ENCODE results near the gene PLCB1.

The PLCB1 gene

DNA sequence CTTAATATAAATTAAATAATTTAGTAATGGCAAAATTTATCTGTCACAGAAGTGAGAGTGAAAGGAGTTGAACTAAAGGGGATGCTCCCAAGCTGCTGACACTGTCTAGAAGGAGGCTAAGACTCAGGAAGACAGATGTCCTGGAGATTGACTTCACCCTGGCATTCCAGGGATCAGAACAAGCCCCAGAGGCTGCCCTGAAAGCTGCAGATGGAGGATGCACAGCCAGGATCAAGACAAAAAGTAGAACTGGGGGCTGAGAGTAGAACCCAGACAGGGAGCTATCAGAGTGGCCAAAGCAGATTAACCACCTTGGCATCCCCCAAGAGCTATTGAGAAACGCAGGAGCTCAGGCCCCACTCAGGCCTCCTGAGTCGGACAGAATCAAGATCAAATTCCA, 747.6 kb downstream of the PLCB1 start:
- DNase-seq (ENCODE audit: low read depth, low spot score): no peak

DNA sequence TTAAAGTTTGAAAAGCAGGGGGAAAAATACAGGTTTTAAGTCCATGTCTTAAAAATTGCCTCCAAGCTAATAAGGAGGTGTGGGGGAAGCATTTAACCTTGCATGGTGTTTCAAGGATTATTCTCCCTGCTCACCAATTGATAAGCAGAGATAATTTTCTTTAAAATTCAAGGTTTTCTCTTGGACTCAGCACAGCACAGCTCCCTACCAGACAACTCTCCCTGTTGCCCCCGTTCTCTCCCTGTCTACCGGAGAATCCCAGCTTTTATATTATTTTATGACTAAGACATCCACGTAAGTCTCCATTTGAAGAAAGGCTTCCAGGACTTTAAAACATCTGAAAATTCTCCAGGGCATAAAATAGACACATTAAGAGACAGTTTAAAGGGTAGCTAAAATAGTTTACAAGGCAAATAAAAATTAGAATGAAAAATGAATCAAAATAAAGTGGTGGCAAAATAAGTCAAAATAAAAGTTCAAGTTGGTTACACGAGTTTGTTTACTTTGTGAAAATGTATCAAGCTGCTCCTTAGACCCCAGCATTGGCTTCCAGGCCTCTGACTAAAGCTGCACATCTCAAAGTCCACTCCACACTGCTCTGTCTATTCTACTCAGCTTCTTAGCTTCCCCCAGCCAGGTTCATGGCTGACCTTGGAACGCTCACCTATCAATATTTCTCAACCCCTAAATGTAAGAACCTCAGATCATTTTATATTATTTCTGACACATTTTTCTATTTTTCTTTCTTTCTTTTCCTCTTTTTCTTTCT, 748.2 kb downstream of the PLCB1 start:
- no peak for DNase-seq (ENCODE audit: low read depth, low spot score)

DNA sequence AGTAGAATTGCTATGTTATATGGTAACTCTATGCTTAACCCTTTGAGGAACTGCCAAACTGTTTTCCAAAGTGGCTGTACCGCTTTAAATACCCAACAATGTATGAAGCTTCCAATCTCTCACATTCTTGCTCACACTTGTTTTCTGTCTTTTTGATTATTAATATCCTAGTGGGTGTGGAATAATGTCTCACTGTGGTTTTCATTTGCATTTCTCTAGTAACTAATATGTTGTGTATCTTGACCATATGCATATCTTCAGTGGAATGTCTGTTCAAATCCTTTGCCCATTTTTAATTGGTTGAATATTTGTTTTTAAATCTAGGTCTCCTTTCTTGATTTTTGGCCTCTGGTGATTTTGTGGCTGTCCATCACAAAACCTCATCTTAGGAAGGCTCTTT, 759.0 kb downstream of the PLCB1 start:
- DNase-seq (ENCODE audit: low read depth, low spot score): no peak

DNA sequence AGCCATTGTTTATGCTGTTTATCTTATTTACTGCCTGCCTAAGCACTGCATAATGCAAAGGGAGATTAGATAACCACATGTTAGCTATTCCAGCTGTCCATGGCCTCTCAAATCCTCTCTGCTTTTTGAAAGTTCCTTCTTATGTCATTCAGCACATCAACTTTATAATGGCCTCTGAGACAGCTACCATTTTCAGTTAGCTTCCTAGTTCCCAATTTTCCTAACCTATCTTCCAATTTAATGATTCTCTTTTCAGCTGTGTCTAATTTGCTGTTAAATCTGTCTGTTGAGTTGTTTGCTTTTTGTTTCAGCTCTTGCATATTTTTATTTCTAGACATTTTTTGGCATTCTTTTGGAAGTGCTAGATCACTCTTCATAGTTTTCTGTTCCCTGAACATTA, 763.4 kb downstream of the PLCB1 start:
- DNase-seq (ENCODE audit: low read depth, low spot score): no peak

DNA sequence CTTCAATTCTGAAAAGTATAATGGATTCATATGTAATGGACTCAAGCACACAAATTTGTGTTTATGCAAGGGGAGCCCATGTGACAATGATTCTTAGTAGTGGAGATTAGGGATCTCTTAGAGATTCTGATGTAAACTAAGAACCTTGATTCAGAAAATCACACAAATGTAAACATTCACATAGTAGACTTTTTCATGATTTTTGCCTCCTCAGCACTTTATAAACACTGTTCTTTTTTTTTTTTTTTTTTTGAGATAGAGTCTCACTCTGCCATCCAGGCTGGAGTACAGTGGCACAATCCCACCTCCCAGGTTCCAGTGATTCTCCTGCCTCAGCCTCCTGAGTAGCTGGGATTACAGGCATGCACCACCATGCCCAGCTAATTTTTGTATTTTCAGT, 766.8 kb downstream of the PLCB1 start:
- DNase-seq (ENCODE audit: low read depth, low spot score): no peak

DNA sequence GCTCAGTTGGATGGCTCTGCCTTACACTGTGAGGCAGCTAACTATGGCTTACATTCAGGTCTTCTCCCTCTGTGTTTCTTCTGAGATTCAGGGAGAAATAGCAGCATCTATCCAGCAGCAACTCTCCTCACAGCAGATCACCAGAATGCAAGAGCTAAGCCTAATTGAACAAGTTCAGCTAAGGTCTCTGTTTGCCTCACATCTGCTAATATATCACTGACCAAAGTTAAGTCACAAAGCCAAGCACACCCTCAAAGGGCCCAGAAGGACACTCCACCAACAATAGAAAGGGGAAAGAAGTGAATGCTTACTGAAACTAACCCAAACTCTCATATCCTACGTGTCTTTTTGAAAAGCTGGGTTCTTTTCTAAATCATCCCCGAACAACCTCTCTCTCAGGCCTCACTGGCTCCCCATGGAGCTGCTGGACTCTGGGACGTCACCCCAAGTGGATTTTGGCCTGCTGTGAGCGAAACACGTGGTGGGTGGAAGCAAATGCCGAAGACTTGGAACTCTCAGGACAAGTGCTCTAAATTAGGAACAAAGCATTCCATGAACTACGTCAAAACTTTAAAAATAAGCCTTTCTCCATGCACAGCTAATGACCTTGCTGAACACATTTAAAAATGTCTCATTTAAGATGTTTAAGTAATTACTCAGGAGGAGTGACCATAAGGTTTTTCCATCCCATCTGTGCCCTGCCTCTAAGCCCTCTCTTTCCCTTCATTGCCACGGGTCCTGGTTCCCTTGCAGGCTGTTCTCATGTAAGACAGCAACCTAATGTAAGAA, 769.4 kb downstream of the PLCB1 start:
- DNase-seq (ENCODE audit: low read depth, low spot score): no peak

DNA sequence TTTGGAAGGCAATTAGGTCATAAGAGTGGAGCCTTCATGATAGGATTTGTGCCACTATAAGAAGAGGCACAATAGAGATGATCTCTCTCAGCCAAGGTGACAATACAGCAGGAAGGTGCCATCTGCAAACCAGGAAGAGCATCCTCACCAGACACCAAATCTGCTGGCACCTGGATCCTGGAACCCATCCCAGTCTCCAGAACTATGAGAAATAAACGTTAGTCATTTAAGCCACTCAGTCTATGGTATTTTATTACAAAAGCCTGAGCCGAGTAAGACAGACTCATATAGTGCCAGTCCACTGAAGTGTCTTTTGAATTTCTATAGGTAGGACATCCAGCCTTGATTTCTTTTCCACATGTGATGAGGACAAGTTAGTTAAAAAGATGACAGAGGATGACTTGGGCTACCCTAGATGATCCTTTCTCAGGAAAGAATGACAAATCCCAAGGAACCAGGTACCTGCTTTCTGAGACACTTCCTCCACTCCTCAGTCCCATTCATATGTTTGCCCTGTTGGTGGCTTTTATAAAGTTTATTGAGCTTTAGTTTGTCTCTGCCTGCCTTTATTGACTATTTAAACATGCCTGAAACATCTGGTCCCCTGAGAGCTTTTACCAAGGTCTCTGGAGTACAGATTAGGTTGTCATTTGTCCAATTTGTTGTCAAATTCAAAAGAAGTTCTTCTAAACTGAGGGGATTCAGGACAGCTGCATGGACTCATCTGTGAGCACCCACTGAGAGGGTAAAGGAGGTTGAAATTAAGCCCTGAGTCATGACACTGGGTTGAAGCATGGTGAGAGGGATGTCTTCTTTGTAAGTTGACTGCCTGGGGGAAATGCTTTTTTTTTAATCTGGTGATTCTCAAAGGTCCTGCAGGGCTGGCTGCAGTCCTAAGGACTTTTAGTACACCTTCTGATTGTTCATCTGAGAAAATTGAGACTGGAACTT, 771.9 kb downstream of the PLCB1 start:
- DNase-seq (ENCODE audit: low read depth, low spot score): no peak

DNA sequence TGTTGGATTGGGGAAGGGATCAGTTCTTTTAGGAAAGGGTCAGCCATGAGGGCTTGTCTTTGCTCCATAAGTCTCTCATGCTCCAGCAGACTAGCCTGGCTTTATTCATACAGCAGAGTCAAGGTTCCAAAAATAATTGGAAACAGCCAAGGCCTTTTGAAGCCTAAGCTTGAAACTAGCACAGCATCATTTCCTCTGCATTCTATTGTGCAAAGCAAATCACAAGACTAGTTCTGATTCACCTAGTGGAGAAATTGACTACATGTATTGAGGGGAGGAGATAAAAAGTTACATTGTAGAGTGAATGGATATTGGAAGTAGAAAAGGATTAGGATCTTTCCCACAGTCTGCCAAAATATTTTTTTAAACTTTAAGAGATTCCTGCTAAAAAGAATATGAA, 777.5 kb downstream of the PLCB1 start:
- DNase-seq (ENCODE audit: low read depth, low spot score): no peak

DNA sequence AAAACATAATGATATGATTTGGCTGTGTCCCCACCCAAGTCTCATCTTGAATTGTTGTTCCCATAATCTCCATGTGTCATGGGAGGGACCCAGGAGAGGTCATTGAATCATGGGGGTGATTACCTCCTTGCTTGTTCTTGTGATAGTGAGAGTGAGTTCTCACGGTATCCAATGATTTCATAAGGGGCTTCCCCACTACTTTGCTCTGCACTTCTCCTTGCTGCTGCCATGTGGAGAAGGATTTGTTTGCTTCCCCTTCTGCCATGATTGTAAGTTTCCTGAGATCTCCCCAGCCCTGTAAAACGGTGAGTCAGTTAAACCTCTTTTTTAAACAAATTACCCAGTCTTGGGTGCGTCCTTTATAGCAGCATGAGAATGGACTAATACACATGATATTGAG, 780.0 kb downstream of the PLCB1 start:
- no peak for DNase-seq (ENCODE audit: low read depth, low spot score)

DNA sequence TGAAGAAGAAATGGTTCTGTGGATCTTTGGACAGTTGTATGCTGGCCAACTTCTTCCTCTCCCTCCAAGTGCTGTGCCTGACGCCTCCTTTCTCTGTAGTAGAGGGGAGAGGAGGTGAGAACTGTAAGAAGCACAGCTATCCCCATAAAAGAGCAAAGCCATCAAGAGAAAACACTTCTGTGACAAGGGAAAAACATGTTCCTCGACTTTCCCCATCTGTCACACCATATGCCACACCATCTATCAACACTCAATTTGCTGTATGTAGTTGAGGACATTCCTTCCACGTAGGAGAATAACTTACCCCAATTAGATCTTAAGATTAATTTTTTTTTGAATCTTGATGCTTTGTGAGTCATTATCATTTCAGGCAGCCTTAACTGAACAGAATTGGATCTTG, 780.7 kb downstream of the PLCB1 start:
- DNase-seq (ENCODE audit: low read depth, low spot score): no peak

DNA sequence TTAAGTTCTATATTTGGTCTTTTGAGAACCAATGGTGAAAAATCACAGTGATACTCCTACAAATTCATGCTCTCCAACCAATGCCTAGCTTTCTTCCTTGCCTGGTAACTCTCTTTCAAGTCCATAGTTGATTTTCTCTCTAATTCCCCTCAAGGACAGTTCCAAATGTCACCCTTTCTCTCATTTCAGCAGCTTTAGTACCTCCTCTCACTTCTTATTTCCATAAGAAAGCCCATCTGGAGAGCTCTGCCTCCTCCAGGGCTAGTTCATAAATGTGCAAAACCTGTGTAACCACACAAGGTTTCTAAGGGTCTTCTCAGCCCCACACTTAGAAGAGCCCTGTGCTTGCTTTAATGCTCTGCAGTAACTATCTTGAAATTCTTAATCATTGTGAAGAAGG, 781.4 kb downstream of the PLCB1 start:
- no peak for DNase-seq (ENCODE audit: low read depth, low spot score)

DNA sequence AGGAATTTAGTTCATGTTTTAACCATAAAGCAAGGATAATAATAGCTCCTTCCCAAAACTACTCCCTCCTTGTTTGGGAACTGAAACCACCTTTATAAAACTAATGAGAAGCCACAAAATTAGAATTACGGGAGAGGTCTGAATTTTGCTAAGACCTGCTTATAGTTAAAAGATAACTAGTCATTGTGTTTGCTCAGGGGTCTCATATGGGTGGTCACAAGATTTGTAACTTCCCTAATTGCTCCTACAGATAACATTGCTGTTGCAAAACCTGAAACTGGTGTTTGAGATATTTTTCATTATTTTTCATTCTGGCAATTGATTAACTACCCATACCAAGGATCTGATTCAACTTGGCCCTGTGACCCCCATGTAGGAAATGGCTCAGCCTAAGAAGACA, 782.4 kb downstream of the PLCB1 start:
- no peak for DNase-seq (ENCODE audit: low read depth, low spot score)

DNA sequence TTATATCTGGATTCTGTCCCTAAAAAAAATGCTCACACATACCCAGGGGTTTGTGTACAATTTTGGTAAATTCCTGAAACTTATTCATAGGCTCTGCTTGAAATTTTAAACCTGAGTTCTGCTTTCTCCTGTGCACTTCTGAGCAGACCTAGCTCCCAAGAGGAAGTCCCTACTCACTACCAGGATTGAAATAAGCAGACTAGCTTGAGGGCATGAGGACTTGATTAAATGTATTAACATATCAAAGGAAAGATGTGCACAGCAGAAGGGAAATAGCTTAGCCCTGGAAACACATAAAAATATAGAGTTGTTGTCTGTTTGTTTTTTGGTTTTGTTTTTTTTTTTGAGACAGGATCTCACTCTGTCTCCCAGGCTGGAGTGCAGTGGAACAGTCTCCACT, 785.0 kb downstream of the PLCB1 start:
- no peak for DNase-seq (ENCODE audit: low read depth, low spot score)

DNA sequence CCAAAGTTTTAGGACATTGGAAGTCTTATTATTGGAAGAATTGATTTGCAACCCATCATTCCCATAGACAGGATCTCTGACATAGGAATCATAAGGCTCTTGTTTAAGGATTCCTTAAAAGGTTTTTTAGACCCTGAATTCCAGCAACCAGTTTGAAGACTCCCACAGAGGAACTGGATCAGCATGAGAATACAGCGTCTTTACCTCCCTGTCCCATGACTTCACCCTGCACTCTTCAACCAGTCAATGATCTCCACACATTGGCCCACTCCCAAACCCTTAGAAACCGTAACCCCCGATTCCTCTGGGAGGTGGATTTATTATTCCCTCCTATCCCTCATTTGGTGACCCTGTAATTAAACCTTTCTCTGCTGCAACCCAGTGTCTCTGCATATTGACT, 786.1 kb downstream of the PLCB1 start:
- no peak for DNase-seq (ENCODE audit: low read depth, low spot score)

DNA sequence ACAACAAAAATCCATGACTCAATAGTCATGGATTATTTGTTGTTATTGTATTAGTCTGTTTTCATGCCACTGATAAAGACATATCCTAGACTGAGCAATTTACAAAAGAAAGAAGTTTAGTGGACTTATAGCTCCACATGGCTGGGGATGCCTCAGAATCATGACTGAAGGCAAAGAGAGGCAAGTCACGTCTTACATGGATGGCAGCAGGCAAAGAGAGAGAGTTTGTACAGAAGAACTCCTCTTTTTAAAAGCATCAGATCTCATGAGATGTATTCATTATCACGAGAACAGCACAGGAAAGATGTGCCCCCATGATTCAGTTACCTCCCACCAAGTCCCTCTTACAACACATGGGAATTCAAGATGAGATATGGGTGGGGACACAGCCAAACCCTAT, 792.5 kb downstream of the PLCB1 start:
- no peak for DNase-seq (ENCODE audit: low read depth, low spot score)

DNA sequence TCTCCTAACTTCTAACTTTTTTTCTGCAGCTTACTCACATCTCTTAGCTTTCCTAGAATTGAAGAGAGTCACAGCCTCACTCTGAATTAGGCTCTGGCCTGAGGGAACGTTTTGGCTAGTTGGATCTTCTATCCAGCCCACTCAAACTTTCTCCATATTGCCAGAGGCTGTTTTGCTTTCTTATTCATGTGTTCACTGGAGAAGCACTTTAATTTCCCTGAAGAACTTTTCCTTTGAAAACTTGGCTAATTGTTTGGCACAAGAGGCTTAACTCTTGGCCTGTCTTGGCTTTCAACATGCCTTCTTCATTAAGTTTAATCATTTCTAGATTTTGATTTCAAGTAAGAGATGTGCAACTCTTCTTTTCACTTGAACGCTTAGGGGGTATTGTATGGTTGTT, 798.7 kb downstream of the PLCB1 start:
- DNase-seq (ENCODE audit: low read depth, low spot score): no peak

DNA sequence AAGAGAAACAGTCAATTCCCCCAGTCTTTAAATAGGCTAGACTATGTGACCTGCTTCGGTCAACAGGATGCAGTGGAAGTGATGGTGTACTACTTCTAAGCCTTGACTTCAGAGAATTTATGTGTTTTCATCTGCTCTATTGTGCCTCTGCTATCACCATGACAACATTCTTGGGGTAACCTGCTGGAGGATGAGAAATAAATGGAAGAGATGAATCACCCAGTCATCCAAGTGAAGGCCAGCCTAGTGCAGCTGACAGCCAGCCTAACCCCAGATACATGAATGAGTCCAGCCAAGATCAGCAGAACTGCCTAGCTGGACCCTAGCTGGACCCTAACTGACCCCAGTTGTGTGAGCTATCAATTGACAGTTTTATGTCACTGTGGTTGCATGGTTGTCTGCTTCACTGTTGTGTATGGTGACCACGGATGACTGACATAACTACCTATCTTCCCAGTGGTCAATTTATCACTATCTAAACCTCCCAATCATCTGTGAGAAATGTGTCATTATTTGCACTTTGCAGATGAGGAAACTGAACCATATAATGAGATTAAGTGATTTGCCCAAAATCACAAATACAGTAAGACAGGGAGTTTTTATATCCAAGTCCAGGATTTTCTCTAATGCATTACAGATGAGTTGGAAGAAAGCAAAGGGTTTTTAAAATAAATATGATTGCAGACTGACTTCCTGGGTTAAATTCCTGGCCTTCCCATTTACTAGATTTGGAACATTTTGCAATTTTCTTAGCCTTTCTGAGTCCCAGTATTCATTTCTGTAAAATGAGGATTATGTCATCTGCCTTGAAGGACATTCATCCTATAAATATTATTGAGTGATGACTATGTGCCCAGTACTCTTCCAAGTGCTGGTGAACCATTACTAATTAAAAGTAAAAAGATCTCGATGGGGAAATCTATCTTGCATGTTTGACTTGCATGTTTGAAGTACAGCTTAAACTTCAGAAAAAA, 800.4 kb downstream of the PLCB1 start:
- DNase-seq (ENCODE audit: low read depth, low spot score): no peak

DNA sequence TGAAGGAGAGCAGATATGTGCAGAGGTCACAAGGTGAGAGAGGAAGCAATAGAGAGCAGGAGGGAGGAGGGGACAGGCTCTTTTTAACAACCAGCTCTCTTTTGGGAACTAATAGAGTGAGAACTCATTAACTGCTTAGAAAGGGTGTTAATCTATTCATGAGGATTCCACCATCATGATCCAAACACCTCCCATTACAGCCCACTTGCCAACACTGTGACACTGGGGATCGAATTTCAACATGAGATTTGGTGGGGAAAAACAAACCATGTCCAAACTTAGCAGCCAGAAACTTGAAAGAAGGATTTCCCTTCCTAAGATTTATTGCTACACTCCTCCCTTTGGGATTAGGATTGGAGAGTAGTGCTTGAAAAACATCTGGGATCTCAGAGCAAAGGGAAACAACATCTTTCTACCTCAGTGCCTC, 801.3 kb downstream of the PLCB1 start:
- DNase-seq (ENCODE audit: low read depth, low spot score): no peak

DNA sequence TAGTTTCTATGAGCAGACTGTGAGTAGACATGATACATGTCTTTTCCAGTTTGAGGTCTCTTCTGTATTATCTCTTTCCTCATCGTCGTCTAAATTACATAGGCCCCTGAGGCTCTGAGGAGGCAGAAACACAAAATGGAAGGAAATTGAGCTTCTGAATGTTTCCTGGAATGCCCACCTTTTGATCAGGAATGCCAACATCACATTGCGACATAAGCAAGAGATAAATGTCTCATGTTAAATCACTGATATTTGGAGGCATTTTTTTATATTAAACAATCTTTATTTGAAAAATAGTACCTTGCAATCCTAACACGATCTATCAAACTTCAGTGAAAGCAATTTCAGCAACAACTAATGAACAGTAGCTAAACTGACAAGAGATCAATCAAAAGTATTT, 802.3 kb downstream of the PLCB1 start:
- DNase-seq (ENCODE audit: low read depth, low spot score): no peak

Data from activated CD4-positive, CD25-positive, alpha-beta regulatory T cell treated with anti-CD3 and anti-CD28 coated beads, Interleukin-2, amount 50 U/mL, for 16 hours (primary cell).